HFFc6 (cell line): ENCODE data around the gene RGL2. TPM values are rescaled to one million over a fixed set of nuclear protein-coding genes. Genes with fewer than 3 reads are reported as not detected.
"Not testable (repeated sequence)": the region's sequence is repeated elsewhere in the genome, so short reads cannot be mapped to it uniquely, and the experiment has no call there.

Experiments used
- DNase-seq: peaks from one replicate; pipeline ENCODE4 v3.0.0-alpha.2; 2018
- H3K27ac Mint-ChIP-seq: 2 replicates; pipeline ENCODE4 v1.8.0; 2020; ENCODE audit warnings: mild to moderate bottlenecking, mixed read lengths
- H3K27me3 Mint-ChIP-seq: 2 replicates; pipeline ENCODE4 v1.8.0; 2021; ENCODE audit warnings: mild to moderate bottlenecking, moderate library complexity, mixed read lengths; ENCODE audit not compliant: insufficient read depth
- H3K36me3 Mint-ChIP-seq: 2 replicates; pipeline ENCODE4 v1.8.0; 2021; ENCODE audit warnings: low read depth, mixed read lengths
- H3K4me1 Mint-ChIP-seq: 2 replicates; pipeline ENCODE4 v1.8.0; 2020; ENCODE audit warnings: low read depth, mixed read lengths
- H3K4me3 Mint-ChIP-seq: 2 replicates; pipeline ENCODE4 v1.8.0; 2020; ENCODE audit warnings: mild to moderate bottlenecking, moderate library complexity, mixed read lengths
- H3K9me3 Mint-ChIP-seq: 2 replicates; pipeline ENCODE4 v1.8.0; 2020; ENCODE audit warnings: mild to moderate bottlenecking, mixed read lengths
- total RNA-seq, 6 experiments: library from RNA; stranded (reverse); fragmentation: NEBNext Ultra II Directional; extraction: Animal tissue kit (Norgen Biotek cat#: 25700); gene quantifications; 2 replicates in 1 of 6; 3 replicates in 5 of 6; pipeline ENCODE4 v1.2.3, GENCODE V29; 2021
- TF ChIP-seq, protein P1 (sequence below): fragments of 200-600 bp; sonication (generic); IDR thresholded peaks from 2 replicates; pipeline ENCODE4 v1.5.0; 2021; ENCODE audit warnings: antibody characterized with exemption, mild to moderate bottlenecking

RGL2 gene
- total RNA-seq, 6 experiments from 2014 or later: 26.7 to 31.6 (median 27.9) TPM

DNA sequence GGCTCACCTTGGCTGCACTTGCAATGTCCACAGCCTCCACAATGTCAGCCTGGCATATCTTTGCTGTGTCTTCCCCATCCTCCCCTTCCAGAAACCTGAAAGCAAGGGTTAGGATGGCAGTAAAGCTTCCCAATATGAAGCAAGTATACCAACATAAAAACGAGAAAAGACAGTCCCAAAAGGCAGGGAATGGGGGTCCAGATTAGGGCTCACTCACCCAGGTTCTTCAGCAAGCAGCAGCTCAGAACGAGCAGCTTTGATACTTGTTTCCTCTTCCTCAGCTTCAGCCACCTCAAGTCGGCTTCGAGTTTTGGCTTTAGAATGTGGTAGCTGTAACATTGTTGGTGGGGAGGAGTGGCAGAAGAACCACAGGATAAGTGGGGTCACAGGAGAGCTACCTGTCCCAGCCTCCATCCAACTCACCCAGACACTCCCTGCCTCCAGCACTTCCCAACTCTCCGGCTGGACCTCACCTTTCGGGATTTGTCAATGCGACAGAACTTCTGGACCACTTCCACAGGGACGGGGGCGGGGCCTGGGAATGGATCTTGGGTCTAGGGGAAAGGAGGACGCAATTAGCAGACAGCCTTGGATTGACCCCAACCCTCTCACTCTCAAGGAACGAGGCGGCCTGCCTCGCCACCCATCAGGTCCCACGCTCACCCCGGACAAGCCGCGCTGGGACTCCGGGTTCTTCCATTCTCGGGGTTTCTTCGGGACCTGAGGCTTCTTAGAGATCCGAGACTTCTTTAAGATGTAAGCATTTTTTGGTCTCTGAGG lies 10.4 kb downstream of the RGL2 start:
- DNase-seq: no peak
- Mint-ChIP-seq H3K9me3 (no peaks in the 10 kb centered on the region), H3K27ac (peak overlapping the region; percentile 82), H3K36me3 (peaks cover 46% of the 10 kb centered on the region), H3K4me3 (peak overlapping the region; percentile 94), H3K27me3 (peaks cover 1% of the 10 kb centered on the region), H3K4me1 (peaks cover 42% of the 10 kb centered on the region)
- TF ChIP-seq, protein P1, sequence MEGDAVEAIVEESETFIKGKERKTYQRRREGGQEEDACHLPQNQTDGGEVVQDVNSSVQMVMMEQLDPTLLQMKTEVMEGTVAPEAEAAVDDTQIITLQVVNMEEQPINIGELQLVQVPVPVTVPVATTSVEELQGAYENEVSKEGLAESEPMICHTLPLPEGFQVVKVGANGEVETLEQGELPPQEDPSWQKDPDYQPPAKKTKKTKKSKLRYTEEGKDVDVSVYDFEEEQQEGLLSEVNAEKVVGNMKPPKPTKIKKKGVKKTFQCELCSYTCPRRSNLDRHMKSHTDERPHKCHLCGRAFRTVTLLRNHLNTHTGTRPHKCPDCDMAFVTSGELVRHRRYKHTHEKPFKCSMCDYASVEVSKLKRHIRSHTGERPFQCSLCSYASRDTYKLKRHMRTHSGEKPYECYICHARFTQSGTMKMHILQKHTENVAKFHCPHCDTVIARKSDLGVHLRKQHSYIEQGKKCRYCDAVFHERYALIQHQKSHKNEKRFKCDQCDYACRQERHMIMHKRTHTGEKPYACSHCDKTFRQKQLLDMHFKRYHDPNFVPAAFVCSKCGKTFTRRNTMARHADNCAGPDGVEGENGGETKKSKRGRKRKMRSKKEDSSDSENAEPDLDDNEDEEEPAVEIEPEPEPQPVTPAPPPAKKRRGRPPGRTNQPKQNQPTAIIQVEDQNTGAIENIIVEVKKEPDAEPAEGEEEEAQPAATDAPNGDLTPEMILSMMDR: no peak

DNA sequence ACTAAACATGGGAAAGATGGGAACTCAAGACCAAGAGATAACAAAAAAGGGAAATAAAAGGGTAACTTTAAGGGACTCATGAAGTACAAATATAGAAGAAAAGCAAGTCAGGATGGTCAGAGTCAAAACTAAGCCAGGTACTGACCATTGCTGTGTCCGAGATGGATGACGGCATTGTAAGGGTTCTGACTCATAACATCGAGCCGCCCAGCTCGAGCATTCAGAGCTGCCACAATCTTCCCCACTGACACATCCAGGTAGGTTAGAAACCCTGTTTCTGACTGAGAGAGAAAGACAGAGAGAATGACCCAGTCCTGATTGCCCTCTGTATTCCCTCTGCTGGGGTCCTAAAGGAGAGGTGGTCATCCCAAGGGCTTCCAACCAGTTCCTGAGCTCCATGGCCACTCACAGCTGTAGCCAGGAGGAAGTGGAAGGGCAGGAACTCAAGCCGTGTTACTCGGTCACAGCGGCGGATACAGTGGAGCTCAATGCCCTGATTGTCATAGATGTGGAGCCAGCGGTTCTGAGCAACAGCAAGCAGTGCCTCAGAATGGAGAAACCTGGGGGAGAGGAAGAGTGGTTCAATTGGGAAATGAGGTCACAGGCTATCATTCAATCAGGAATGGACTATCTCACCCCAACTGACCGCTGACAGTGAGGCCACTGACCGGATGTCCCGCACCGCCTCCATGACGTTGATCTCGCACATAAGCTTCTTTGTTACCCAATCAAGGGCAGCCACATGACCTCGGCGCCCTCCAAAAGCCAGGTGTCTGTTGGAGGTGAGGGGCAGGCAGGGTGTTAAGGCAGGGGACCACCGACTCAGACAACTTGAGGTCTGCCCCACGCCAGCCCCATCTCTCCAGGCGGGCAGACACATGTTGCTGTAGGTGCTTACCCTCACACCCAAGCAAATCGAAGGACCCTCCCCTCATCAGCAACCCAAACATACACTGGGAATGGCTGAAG lies 11.5 kb downstream of the RGL2 start:
- H3K36me3 Mint-ChIP-seq: peaks cover 46% of the 10 kb centered on the region
- H3K4me1 Mint-ChIP-seq: peaks cover 42% of the 10 kb centered on the region
- DNase-seq: no peak
- peak overlapping the region; percentile 94 for H3K4me3 Mint-ChIP-seq
- peaks cover 1% of the 10 kb centered on the region for H3K27me3 Mint-ChIP-seq
- peak overlapping the region; percentile 31; the same call in 1 of the 2 replicates for H3K27ac Mint-ChIP-seq
- TF ChIP-seq, protein P1: no peak
- H3K9me3 Mint-ChIP-seq: no peaks in the 10 kb centered on the region

DNA sequence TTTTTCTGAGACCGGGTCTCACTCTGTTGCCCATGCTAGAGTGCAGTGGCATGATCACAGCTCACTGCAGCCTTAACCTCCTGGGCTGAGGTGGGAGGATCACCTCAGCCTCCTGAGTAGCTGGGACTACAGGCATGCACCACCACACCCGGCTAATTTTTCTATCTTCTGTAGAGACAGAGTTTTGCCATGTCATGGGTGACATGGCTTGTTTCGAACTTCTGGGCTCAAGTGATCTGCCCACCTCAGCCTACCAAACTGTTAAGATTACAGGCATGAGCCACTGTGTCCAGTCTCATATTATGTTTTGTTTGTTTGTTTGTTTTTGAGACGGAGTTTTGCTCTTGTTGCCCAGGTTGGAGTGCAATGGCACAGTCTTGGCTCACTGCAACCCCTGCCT lies 13.5 kb downstream of the RGL2 start:
- not testable (repeated sequence) for H3K4me3 Mint-ChIP-seq, H3K27ac Mint-ChIP-seq, H3K27me3 Mint-ChIP-seq, H3K9me3 Mint-ChIP-seq, DNase-seq
- Mint-ChIP-seq H3K36me3 (peaks cover 36% of the 10 kb centered on the region), H3K4me1 (peaks cover 29% of the 10 kb centered on the region)

DNA sequence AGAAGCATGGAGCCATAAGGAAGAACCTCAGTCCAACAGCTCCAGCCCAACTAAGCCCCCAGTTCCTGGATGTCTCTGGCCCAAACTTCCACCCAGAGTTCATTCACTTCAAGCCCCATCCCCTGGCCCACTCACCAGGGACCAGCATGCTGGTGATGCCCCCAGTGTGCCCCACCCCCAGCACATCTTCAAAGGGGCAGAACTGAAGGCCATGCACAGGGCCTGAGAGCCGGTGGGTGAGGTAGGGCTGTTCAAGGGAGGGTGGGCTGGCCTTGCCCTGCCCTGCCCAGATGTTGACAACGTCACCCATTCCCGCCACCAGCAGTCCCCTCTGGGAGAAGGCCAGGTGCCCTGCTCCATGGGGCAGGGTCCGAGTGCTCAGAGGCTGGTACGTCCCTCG lies 18.2 kb downstream of the RGL2 start:
- Mint-ChIP-seq H3K4me3 (no peak overlapping the region), H3K36me3 (peaks cover 13% of the 10 kb centered on the region)

DNA sequence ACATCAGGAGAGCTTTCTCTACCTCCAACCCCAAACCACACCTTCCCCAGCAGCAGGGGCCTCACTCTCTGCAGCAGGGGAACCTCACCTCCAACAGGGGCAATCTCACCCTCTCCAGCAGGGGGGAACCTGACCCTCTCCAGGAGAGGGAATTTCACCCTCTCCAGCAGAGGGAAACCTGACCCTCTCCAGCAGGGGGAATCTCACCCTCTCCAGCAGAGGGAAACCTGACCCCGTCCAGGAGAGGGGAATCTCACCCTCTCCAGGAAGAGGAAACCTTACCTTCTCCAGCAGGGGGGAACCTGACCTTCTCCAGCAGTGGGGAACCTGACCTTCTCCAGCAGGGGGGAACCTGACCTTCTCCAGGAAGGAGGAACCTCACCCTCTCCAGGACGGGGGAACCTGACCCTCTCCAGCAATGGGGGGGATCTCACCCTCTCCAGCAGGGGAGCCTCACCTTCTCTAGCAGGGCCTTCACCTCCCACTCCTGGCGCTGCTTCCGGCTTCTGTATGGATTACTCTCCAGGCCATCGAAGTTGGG lies 18.7 kb downstream of the RGL2 start:
- Mint-ChIP-seq H3K4me1 (peaks cover 18% of the 10 kb centered on the region), H3K27me3 (peaks cover 15% of the 10 kb centered on the region; the same call in 1 of the 2 replicates), H3K4me3 (no peak overlapping the region), H3K9me3 (no peaks in the 10 kb centered on the region), H3K27ac (no peak overlapping the region), H3K36me3 (peaks cover 17% of the 10 kb centered on the region)
- peak; percentile 69 for DNase-seq
- TF ChIP-seq, protein P1: peak; percentile 84

More for the DNA sequence above, 18.2 kb downstream of the RGL2 start:
- Mint-ChIP-seq H3K9me3 (no peaks in the 10 kb centered on the region), H3K4me1 (peaks cover 13% of the 10 kb centered on the region), H3K27ac (no peak overlapping the region), H3K27me3 (peaks cover 15% of the 10 kb centered on the region; the same call in 1 of the 2 replicates)
- DNase-seq: no peak
- TF ChIP-seq, protein P1: no peak
